Mononuclear cell (primary cell): Measurements from ENCODE around the gene EDIL3. TPM values are rescaled to one million over a fixed set of nuclear protein-coding genes. Genes with fewer than 3 reads are reported as not detected.
"Not testable (repeated sequence)": the region's sequence is repeated elsewhere in the genome, so short reads cannot be mapped to it uniquely, and the experiment has no call there.

Source experiments
- H3K27me3 ChIP-seq: 2 replicates; pipeline ENCODE4 v1.6.0; 2011; ENCODE audit warnings: low read length, control low read depth; ENCODE audit not compliant: insufficient read depth
- H3K4me1 ChIP-seq: 2 replicates; pipeline ENCODE4 v1.5.1; 2011; ENCODE audit warnings: mild to moderate bottlenecking, low read length, control low read depth; ENCODE audit not compliant: insufficient read depth
- H3K4me3 ChIP-seq: 2 replicates; pipeline ENCODE4 v1.5.1; 2011; ENCODE audit warnings: mild to moderate bottlenecking, low read length, moderate library complexity
- H3K9me3 ChIP-seq: 2 replicates; pipeline ENCODE4 v1.5.1; 2011; ENCODE audit warnings: low read depth, mild to moderate bottlenecking, control low read depth, low read length
- total RNA-seq: library from RNA; depleted of rRNA; stranded (reverse); fragments of >200 nt; gene quantifications from one replicate; pipeline ENCODE4 v1.2.3, GENCODE V29; 2012

The EDIL3 gene
- total RNA-seq, 1 donor, result 0.10 TPM

DNA sequence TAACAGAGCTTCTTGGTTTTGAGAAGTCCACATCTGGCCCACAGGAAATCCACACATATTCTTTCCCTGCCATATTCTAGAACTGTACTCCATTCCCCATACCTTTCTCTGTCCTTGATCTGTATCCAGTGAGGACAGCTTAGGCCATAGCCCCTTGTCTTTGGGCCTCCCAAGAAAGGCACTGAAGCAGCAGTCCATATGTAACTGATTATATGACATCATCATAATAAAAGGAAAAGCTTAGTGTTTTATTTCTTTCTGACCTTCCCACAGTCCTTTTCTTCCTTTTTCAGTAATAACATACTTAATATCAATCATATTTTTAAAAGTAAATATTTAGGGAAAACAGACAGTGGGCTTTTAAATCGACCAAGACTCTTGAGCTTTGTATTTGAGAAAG, 222.0 kb downstream of the EDIL3 start:
- no peaks in the 10 kb centered on the region for H3K9me3 ChIP-seq

DNA sequence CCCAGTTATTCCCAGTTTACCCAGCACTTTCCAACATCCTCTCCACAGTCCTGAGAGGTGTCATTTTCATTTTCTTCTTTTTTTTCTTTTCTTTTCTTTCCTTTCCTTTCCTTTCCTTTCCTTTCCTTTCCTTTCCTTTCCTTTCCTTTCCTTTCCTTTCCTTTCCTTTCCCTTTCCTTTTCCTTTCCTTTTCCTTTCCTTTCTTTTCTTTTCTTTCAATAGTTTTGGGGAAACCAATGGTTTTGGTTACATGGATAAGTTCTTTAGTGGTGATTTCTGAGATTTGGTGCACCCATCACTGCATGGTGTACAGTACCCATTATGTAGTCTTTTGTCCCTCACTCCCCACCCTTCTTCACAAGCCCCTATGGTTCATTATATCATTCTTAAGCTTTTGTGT, 224.0 kb downstream of the EDIL3 start:
- not testable (repeated sequence) for H3K4me3 ChIP-seq, H3K27me3 ChIP-seq, H3K4me1 ChIP-seq, H3K9me3 ChIP-seq

More for the DNA sequence above, 222.0 kb downstream of the EDIL3 start:
- Histone ChIP-seq H3K27me3 (no peaks in the 10 kb centered on the region), H3K4me1 (no peaks in the 10 kb centered on the region), H3K4me3 (no peak overlapping the region)

DNA sequence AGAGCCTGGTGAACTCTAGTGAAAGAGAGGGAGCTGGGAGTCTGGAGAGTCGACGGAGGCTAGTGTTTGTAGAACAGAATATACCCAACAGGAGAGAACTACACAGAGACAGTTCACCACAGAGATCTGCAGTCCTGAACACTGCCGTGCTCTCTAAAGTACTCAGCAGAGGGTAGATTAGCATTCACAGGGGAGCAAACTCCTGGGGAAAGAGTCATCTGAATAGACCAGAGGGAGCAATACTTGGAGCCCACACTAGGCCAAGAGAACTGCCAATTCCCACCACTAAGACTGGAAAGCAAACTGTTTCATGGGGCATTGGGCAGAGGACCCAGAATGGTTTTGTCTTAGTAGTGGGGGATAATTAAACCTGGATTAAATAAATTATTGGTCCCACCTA, 235.6 kb downstream of the EDIL3 start:
- Histone ChIP-seq H3K27me3 (no peaks in the 10 kb centered on the region), H3K4me1 (no peaks in the 10 kb centered on the region), H3K4me3 (no peak overlapping the region), H3K9me3 (no peaks in the 10 kb centered on the region)

DNA sequence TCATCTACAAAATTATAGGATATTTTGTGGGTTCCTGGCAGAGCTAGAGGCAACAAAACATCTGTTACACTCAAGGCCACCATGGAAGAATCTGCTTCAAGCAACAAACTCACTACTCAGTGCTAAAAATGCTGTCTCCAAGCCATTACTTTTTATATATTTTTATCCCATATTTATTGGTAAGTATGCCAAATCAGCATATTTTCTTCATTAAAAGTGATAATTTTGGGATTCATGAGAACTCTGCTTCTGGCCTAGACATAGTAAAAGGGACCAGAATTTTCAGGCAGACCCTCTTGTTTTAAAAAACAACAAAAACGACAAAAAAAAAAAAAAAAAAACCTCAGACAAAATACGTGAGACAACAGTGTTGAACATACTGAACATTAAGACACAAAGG, 236.0 kb downstream of the EDIL3 start:
- Histone ChIP-seq H3K4me1 (no peaks in the 10 kb centered on the region), H3K27me3 (no peaks in the 10 kb centered on the region), H3K4me3 (no peak overlapping the region), H3K9me3 (no peaks in the 10 kb centered on the region)

DNA sequence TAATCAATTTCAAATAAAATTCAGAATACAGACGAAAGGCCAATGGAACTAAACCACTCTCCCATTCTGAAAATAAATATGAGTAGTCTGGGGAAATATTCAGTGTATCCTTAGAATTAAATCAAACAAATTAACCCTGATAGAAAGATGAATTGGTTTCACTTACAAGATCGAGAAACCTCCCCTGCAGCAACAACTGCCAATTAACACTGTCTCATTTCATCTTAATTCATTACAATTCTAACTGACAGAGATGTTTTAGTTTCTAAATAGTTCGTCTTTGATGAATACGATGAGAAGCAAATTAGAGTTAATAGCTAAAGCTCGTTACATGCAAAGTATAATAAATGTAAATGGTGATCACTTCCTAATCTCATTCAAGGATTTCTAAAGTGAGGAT, 247.1 kb downstream of the EDIL3 start:
- Histone ChIP-seq H3K4me3 (no peak overlapping the region), H3K4me1 (no peaks in the 10 kb centered on the region)

DNA sequence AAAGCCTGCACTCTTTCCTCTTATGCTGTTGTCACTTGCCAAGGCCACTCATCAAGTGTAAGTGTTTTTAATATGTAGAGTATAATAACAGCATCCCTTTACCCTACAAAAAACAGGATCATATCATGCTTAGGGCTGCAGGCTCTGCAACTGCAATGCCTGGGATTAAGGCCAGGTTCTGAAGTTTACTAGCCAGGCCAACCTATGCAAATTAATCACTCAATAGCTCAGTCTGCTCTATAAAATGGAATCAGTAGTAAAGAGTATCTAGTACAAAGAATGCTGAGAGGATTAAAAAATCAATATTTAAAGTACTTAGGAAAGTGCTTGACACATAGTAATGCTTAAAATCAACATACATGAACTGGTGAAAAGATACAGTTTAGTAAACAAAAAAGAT, 253.3 kb downstream of the EDIL3 start:
- no peaks in the 10 kb centered on the region for H3K9me3 ChIP-seq
- H3K27me3 ChIP-seq, result no peaks in the 10 kb centered on the region
- no peak overlapping the region for H3K4me3 ChIP-seq
- H3K4me1 ChIP-seq, result no peaks in the 10 kb centered on the region

More for the DNA sequence above, 247.1 kb downstream of the EDIL3 start:
- H3K9me3 ChIP-seq, result no peaks in the 10 kb centered on the region
- no peaks in the 10 kb centered on the region for H3K27me3 ChIP-seq

DNA sequence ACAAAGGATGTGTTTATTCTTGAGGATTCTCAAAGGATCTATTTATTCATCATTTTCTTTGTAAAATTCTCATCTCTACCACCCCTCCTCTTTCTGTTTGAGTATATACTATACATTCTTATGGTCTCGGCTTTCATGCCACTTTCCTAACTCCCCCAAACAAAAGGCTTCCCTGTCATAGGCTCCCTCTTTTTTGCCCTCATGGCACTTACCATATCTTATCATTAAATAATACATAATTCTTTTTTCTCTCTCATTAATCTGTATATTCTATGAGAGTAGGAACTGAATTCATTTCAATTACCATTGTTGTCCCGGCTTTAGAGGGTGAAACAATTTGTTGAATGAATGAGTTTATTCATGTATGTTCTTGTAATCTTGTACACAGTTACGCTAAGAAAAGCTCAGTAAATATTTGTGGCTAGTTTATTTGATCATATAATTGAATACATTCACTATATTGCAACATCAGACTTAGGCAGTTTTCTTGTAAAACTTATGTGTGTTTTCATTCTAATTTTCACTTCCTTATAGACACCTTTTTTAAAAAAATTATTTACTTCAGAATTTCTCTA, 254.6 kb downstream of the EDIL3 start:
- Histone ChIP-seq H3K9me3 (no peaks in the 10 kb centered on the region), H3K4me1 (no peaks in the 10 kb centered on the region), H3K4me3 (no peak overlapping the region), H3K27me3 (no peaks in the 10 kb centered on the region)

DNA sequence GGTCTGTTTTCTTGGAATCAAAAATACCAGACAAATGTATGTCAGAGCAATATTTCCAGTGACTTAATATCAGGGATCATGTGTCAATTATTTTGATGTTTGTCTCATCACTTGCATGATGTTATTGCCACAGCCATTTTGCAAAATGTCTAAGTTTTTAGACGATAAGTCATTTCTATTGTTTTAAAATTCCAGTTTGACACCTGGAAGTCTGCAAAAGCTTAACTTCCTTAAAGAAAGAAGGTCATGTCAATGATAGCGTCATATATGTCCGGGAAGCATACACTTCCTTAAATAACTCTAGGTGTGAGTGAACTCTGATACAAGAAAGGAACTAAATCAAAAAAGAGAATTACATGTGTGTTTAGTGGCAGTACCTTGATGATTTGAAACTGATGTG, 259.5 kb downstream of the EDIL3 start:
- Histone ChIP-seq H3K9me3 (no peaks in the 10 kb centered on the region), H3K4me1 (no peaks in the 10 kb centered on the region), H3K27me3 (no peaks in the 10 kb centered on the region), H3K4me3 (no peak overlapping the region)

DNA sequence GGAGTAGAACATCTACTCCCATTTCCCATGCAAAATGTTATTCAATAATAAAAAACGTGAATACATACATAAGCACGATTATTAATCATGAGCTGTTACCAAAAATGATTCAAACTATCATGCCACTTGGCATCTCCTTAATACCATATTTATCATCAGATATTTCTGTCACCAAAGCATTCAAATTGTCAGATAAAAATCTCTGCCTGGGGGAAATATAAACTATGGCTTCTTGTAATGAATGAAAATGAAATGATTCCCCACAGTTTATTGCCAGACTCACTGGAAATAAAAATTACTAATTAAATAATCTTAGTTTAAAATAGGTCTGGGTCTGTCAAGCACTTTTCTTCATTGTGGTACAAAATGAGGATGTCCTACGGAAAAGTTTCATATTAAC, 265.4 kb downstream of the EDIL3 start:
- H3K4me1 ChIP-seq, result no peaks in the 10 kb centered on the region
- H3K27me3 ChIP-seq, result no peaks in the 10 kb centered on the region
- H3K4me3 ChIP-seq, result no peak overlapping the region
- H3K9me3 ChIP-seq, result no peaks in the 10 kb centered on the region

DNA sequence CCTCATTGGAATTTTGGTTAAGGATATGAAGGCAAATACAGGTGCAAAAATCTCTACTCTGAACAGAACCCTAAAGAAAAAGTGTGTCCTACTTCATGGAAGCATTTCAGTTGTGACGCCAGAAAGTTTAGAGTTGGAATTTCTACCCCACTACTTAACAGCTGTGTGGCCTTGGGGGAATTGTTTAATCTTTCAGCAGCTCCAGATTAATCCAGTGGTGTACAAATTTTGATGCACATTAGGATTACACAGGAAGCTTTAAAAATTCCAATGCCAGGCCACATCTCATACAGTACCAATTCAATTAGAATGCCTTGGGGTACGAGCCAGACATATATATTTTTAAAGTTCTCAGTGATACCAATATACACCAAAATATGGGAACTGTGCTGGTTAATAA, 266.1 kb downstream of the EDIL3 start:
- Histone ChIP-seq H3K4me3 (no peak overlapping the region), H3K4me1 (no peaks in the 10 kb centered on the region), H3K27me3 (no peaks in the 10 kb centered on the region), H3K9me3 (no peaks in the 10 kb centered on the region)

DNA sequence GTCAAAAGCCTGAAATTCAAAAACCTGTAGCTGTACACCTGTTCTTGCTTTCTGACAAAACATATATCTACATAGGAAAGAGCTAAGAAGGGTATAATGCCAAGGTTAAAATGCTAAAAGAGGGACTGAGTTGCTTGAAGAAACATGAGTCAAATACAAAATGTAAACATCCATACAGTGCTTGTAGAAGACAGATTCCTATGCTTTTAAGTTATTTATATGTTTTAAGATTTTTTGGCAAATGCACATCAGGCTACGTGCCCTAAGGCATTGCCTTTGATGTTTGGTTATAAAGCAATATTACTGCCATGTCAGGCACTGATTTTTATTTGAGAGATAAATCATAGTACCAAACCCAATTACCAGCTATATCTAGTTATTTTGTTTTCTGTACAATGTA, 269.0 kb downstream of the EDIL3 start:
- H3K4me1 ChIP-seq, result no peaks in the 10 kb centered on the region
- H3K9me3 ChIP-seq, result no peaks in the 10 kb centered on the region
- H3K27me3 ChIP-seq, result no peaks in the 10 kb centered on the region
- no peak overlapping the region for H3K4me3 ChIP-seq

DNA sequence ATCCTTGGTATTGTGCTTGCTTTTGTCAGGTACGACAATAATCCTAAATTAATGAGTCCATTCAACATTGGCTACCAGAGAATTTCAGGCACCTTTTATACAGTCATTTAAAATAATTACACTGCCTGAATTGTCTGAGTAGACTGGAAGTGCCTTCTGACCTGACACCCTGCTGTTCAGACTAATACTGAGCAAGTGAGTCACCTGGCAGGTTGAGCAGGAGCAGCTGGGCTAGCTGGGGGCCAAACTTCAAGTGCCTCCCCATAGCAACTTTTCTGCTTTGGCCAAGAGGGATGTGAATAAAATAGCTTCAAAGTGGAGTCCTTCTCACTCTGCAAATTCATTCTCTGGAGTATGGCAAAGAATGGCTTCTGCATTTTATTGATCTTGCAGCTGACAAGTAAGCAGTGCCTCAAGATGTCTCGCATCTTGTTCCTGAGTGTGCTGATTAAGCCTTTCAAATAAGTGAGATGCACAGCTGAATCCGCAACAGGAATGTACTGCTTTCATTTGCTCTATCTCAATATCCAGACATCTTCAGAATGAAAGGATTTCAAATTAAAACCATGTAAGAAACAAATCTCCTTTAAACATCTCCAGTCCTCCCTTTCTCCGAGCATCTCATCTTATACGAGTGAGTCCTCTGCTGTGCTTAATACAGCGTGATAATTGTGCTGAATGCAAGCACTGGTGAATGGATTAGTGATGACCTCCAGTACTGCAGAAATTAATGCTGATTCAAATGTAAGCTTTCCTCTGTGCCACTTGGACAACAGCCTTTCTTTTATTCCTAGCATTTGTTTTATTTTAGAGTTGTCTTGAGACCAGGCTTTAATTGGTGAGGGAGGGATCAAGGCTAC, 271.2 kb downstream of the EDIL3 start:
- H3K4me3 ChIP-seq, result no peak overlapping the region

DNA sequence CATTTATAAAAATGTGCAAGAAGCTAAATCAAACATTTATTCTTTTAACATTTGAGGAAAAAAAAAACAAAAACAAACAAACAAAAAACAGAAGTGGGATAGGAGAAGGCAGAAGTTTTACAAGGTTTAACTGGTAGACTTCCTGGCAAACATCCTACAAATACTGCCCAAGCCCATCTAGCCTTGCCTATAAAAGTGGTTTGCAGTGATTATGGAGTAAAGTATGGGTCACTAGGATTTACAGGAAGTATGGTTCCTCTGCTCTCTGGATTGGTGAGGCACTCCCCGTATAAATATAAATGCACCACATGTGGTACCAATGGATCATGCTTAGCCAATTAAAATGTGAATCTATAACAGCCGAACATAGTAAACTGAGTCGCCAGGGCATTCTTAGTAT, 291.9 kb downstream of the EDIL3 start:
- H3K4me3 ChIP-seq, result no peak overlapping the region
- no peaks in the 10 kb centered on the region for H3K4me1 ChIP-seq
- no peaks in the 10 kb centered on the region for H3K9me3 ChIP-seq
- H3K27me3 ChIP-seq, result no peaks in the 10 kb centered on the region

More for the DNA sequence above, 271.2 kb downstream of the EDIL3 start:
- Histone ChIP-seq H3K4me1 (no peaks in the 10 kb centered on the region), H3K9me3 (no peaks in the 10 kb centered on the region), H3K27me3 (no peaks in the 10 kb centered on the region)

DNA sequence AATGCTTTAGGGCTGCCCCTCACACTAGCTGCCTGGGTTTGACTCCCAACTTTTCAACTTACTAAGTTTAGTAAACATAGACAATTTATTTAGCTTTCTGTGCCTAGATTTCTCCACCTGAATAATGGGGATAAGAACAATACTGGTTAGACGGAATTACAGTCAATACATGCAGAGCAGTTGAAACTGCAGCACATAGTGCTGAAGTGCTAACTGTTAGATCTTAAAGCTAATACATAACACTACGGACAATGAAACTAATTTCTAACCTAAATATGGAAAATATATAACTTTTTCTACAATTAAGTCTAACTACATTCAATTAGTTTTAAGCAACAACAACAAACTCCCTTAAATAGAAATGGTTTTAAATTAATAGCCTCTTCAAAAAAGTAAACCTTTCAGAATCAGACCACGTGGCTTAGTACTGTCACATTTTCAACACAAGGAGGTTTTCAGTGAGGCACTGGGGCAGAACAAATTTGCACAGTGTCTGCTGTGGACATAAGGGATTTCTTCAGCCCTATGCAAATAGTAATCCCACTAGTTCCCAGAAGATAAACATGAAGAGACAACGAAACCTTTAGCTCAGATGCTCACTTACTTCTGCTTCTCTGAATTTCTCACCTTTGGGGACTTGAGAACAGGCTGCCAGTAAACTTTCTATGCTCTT, 293.4 kb downstream of the EDIL3 start:
- Histone ChIP-seq H3K4me1 (no peaks in the 10 kb centered on the region), H3K27me3 (no peaks in the 10 kb centered on the region), H3K9me3 (no peaks in the 10 kb centered on the region), H3K4me3 (no peak overlapping the region)

DNA sequence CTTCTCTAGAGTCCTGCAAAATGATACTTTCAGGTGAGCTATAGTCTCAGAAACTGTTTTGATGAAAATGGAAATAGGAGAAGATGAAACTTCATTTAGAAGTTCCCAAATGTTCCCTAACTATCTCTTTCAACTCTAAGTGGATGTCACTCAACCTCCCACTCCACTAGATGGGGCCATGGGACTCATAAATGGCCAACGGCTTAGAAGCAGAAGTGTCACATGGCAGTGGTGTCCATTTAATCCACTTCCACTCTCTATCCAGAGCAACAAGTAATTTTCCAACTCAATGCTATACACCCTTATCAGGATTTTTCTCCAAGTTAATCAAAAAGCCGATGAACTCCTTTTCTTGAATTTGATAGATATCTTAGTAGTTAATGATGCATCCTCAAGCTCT, 295.7 kb downstream of the EDIL3 start:
- Histone ChIP-seq H3K4me3 (no peak overlapping the region), H3K4me1 (no peaks in the 10 kb centered on the region), H3K9me3 (no peaks in the 10 kb centered on the region), H3K27me3 (no peaks in the 10 kb centered on the region)
